Right atrium auricular region (tissue), 2 donors: ENCODE results near the gene VPS4A. TPM values are rescaled to one million over a fixed set of nuclear protein-coding genes. Genes with fewer than 3 reads are reported as not detected.
"Not testable (repeated sequence)": the region's sequence is repeated elsewhere in the genome, so short reads cannot be mapped to it uniquely, and the experiment has no call there.

ENCODE experiments used
- DNase-seq: peaks from one replicate; pipeline ENCODE4 v3.0.0-alpha.2; 2019; ENCODE audit warnings: low spot score
- H3K27ac ChIP-seq, 2 donors: fragments of 200-600 bp; sonication (generic); 1 replicate in 1 of 2; 2 replicates in 1 of 2; pipeline ENCODE4 v1.5.1; 2016 to 2019
- H3K27me3 ChIP-seq, 2 donors: fragments of 200-600 bp; sonication (generic); one replicate each; pipeline versions ENCODE4 v1.5.1 to v1.6.0; 2017 to 2019
- H3K36me3 ChIP-seq: fragments of 200-600 bp; sonication (generic); one replicate; pipeline ENCODE4 v1.5.1; 2016
- H3K4me1 ChIP-seq, 2 donors: fragments of 200-600 bp; sonication (generic); one replicate each; pipeline versions ENCODE4 v1.5.1 to v1.6.0; 2017 to 2019
- H3K4me3 ChIP-seq, 2 donors: fragments of 200-600 bp; sonication (generic); 1 replicate in 1 of 2; 2 replicates in 1 of 2; pipeline ENCODE4 v1.5.1; 2017 to 2019; ENCODE audit warnings: mild to moderate bottlenecking in 1 of 2, moderate library complexity in 1 of 2
- H3K9me3 ChIP-seq, 2 donors: fragments of 200-600 bp; sonication (generic); one replicate each; pipeline ENCODE4 v1.5.1; 2019
- total RNA-seq, 2 donors: library from RNA; depleted of rRNA; stranded (reverse); fragments of >200 nt; gene quantifications; one replicate each; pipeline ENCODE4 v1.1.0, GENCODE V29; 2016
- TF ChIP-seq, protein P1 (sequence below), 2 donors: fragments of 200-600 bp; sonication (generic); IDR thresholded peaks; one replicate each; pipeline ENCODE4 v1.5.1; 2019; ENCODE audit warnings: antibody characterized with exemption in 2 of 2

The VPS4A gene
- total RNA-seq, 2 donors from 2014 or later = 25.4 to 36.4 TPM

- no peak for DNase-seq
- no peaks in the 10 kb centered on the region for H3K27me3 ChIP-seq
- H3K4me1 ChIP-seq = peaks cover 0 to 12% of the 10 kb centered on the region in 2 donors
- no peaks in the 10 kb centered on the region for H3K36me3 ChIP-seq
- no peak overlapping the region for H3K27ac ChIP-seq
- no peak overlapping the region for H3K4me3 ChIP-seq
- H3K9me3 ChIP-seq = no peaks in the 10 kb centered on the region
- TF ChIP-seq, protein P1, sequence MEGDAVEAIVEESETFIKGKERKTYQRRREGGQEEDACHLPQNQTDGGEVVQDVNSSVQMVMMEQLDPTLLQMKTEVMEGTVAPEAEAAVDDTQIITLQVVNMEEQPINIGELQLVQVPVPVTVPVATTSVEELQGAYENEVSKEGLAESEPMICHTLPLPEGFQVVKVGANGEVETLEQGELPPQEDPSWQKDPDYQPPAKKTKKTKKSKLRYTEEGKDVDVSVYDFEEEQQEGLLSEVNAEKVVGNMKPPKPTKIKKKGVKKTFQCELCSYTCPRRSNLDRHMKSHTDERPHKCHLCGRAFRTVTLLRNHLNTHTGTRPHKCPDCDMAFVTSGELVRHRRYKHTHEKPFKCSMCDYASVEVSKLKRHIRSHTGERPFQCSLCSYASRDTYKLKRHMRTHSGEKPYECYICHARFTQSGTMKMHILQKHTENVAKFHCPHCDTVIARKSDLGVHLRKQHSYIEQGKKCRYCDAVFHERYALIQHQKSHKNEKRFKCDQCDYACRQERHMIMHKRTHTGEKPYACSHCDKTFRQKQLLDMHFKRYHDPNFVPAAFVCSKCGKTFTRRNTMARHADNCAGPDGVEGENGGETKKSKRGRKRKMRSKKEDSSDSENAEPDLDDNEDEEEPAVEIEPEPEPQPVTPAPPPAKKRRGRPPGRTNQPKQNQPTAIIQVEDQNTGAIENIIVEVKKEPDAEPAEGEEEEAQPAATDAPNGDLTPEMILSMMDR (IDR thresholded peaks at IDR 0.05) = no peak
These were observed 25.9 kb upstream of the VPS4A start for GRCh38 chr16:69285240-69285639.

DNA sequence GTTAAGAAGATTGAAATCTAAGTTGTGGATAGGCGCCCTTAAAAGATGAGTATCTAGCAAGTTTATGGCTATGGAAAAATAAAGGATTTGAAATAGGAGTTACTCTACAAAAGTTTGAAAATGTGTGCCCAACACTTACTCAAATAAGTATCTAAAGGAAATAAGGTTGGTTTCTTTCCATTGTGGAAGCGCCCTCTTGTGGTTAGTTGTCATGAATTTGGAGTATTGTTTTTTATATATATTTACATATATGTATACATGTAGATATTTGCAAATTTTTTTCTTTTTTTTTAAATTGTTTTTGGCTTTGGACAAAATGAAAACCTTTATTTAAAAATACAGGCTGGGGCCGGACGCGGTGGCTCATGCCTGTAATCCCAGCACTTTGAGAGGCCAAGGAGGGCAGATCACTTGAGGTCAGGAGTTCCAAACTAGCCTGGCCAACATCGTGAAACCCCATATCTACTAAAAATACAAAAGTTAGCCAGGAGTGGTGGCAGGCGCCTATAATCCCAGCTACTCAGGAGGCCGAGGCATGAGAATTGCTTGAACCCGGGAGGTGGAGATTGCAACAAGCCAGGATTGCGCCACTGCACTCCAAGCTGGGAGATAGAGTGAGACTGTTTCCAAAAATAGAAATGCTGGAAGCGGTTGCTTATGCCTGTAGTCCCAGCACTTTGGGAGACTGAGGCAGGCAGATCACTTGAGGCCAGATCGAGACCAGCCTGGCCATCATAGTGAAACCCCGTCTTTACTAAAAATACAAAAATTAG lies 24.0 kb upstream of the VPS4A start:
- peak; percentile 84 for DNase-seq
- no peaks in the 10 kb centered on the region for H3K36me3 ChIP-seq
- H3K4me1 ChIP-seq = peaks cover 0 to 12% of the 10 kb centered on the region in 2 donors
- H3K27ac ChIP-seq = peak overlapping the region; percentile 16 to 47
- H3K9me3 ChIP-seq = no peaks in the 10 kb centered on the region
- TF ChIP-seq, protein P1 (IDR thresholded peaks at IDR 0.05) = peak in 1 of 2 donors; percentile 79
- H3K27me3 ChIP-seq = no peaks in the 10 kb centered on the region
- H3K4me3 ChIP-seq = no peak overlapping the region

DNA sequence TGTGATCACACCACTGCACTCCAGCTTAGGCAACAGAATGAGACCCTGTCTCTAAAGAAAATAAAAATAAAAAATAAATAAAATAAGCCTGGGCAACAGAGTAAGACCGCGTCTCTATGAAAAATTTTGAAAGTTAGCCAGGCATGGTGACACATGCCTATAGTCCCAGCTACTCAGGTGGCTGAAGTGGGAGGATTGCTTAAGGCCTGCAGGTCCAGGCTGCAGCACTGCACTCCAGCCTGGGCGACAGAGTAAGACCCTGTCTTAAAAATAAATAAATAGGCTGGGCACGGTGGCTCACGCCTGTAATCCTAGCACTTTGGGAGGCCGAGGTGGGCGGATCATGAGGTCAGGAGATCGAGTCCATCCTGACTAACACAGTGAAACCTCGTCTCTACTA lies 19.5 kb upstream of the VPS4A start:
- not testable (repeated sequence) for H3K27me3 ChIP-seq, H3K27ac ChIP-seq, H3K9me3 ChIP-seq, H3K4me1 ChIP-seq, H3K4me3 ChIP-seq, H3K36me3 ChIP-seq, DNase-seq

DNA sequence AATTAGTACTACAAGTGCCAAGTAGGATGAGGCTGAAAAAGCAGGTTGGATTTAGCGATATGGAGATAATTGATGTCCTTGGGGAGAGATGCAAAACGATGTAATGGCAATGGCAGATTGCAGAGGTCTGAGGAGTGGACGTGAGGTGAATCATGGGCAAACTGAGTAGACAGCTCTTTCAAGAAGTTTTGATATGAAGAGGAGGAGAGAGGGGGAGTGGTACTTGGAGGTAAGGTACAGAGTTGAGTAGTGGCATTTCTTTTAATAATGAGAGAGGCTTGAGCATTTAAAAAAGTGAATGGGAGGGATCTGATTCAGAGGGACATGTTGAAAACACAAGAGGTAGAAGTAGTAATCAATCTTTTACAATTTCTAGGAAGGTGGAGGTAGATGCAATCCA lies 17.7 kb upstream of the VPS4A start:
- Histone ChIP-seq H3K9me3 (no peaks in the 10 kb centered on the region), H3K4me1 (no peaks in the 10 kb centered on the region), H3K27me3 (no peaks in the 10 kb centered on the region), H3K36me3 (no peaks in the 10 kb centered on the region), H3K4me3 (no peak overlapping the region), H3K27ac (no peak overlapping the region)
- DNase-seq = no peak
- TF ChIP-seq, protein P1 (IDR thresholded peaks at IDR 0.05) = no peak

- H3K4me1 ChIP-seq = no peaks in the 10 kb centered on the region
- DNase-seq = no peak
- H3K4me3 ChIP-seq = no peak overlapping the region
- no peak overlapping the region for H3K27ac ChIP-seq
- no peaks in the 10 kb centered on the region for H3K27me3 ChIP-seq
- TF ChIP-seq, protein P1 (IDR thresholded peaks at IDR 0.05) = no peak
- H3K9me3 ChIP-seq = no peaks in the 10 kb centered on the region
- no peaks in the 10 kb centered on the region for H3K36me3 ChIP-seq
These were observed 17.1 kb upstream of the VPS4A start for GRCh38 chr16:69294051-69294450.

DNA sequence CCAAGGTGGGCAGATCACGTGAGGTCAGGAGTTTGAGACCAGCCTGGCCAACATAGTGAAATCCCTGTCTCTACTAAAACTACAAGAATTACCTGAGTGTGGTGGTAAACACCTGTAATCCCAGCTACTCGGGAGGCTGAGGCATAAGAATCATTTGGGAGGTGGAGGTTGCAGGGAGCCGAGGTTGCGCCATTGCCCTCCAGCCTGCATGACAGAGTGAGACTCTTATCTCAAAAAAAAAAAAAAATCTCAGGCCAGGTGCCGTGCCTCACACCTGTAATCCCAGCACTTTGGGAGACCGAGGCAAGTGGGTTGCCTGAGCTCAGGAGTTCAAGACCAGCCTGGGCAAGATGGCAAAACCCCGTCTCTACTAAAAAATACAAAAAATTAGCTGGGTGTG lies 14.4 kb upstream of the VPS4A start:
- H3K27me3 ChIP-seq, DNase-seq, H3K4me3 ChIP-seq, H3K4me1 ChIP-seq, H3K9me3 ChIP-seq, H3K27ac ChIP-seq: not testable (repeated sequence)
- H3K36me3 ChIP-seq = peaks cover 17% of the 10 kb centered on the region

DNA sequence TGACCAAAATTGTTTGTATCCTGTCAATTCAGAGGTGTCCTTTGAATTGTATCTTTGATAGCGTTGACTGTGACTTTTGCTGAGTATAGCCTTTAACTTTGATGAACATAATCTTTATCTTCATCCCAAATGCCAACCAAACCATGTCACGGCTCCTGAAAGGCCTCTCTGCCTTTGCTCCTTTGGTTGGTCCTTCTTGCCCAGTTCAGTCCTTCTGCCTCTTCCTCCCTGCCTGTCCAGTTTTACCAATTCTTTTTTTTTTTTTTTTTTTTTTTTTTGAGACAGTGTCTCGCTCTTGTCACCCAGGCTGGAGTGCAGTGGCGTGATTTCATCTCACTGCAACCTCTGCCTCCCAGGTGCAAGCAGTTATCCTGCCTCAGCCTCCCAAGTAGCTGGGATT lies 12.9 kb upstream of the VPS4A start:
- no peak for DNase-seq
- H3K4me1 ChIP-seq = no peaks in the 10 kb centered on the region
- H3K4me3 ChIP-seq = no peak overlapping the region
- H3K9me3 ChIP-seq = no peaks in the 10 kb centered on the region
- no peaks in the 10 kb centered on the region for H3K27me3 ChIP-seq
- TF ChIP-seq, protein P1 (IDR thresholded peaks at IDR 0.05) = no peak
- H3K36me3 ChIP-seq = peaks cover 17% of the 10 kb centered on the region
- no peak overlapping the region for H3K27ac ChIP-seq
